ENCODE results near the gene S100A3.

GRCh38 chr1:153553830-153554541, 4.9 kb upstream of the S100A3 start:
- TF ChIP-seq CTCF (IDR thresholded peaks at IDR 0.05) = no peak
- no peak for TF ChIP-seq NFE2L1 (CRISPR knock-in tag; IDR thresholded peaks at IDR 0.05)
- no peak for TF ChIP-seq NR3C1 (CRISPR knock-in tag; conservative IDR thresholded peaks at IDR 0.05; ENCODE audit: low read depth)
- TF ChIP-seq CBFB (CRISPR knock-in tag; IDR thresholded peaks at IDR 0.05; ENCODE audit: low read depth) = no peak
